MM.1S (cell line): ENCODE data around the gene CERS6.
"Not testable (repeated sequence)": the region's sequence is repeated elsewhere in the genome, so short reads cannot be mapped to it uniquely, and the experiment has no call there.

Experiments
- DNase-seq: peaks from one replicate; pipeline ENCODE4 v3.0.0-alpha.2; 2015
- H2AFZ ChIP-seq: fragments of 300-600 bp; sonication (generic); 2 replicates; pipeline ENCODE4 v1.6.0; 2016; ENCODE audit warnings: antibody characterized with exemption, low read length
- H3F3A ChIP-seq: fragments of 300-600 bp; sonication (generic); 2 replicates; pipeline ENCODE4 v1.6.1; 2016; ENCODE audit warnings: mild to moderate bottlenecking, antibody characterized with exemption, low read length, moderate library complexity, mixed read lengths; ENCODE audit not compliant: insufficient read depth
- H3K27ac ChIP-seq: fragments of 300-600 bp; sonication (generic); 2 replicates; pipeline ENCODE4 v1.5.1; 2016; ENCODE audit warnings: mild to moderate bottlenecking, low read length
- H3K27me3 ChIP-seq: fragments of 300-600 bp; sonication (generic); replicated peaks from 2 replicates; pipeline ENCODE4 v1.6.0; 2016; ENCODE audit warnings: low read length; ENCODE audit not compliant: insufficient read depth
- H3K36me3 ChIP-seq: fragments of 300-600 bp; sonication (generic); replicated peaks from 2 replicates; pipeline ENCODE4 v1.6.1; 2016; ENCODE audit warnings: mild to moderate bottlenecking, low read length, mixed read lengths; ENCODE audit not compliant: insufficient read depth
- H3K4me1 ChIP-seq: fragments of 300-600 bp; sonication (generic); 2 replicates; pipeline ENCODE4 v1.6.1; 2016; ENCODE audit warnings: low read length, mixed read lengths
- H3K4me2 ChIP-seq: fragments of 300-600 bp; sonication (generic); 2 replicates; pipeline ENCODE4 v1.6.0; 2016; ENCODE audit warnings: low read depth, low read length
- H3K4me3 ChIP-seq: fragments of 300-600 bp; sonication (generic); 2 replicates; pipeline ENCODE4 v1.5.1; 2016; ENCODE audit warnings: low read length, mixed read lengths
- H3K79me2 ChIP-seq: fragments of 300-600 bp; sonication (generic); 2 replicates; pipeline ENCODE4 v1.6.1; 2016; ENCODE audit warnings: mixed run types, low read length, mixed read lengths
- H3K9ac ChIP-seq: fragments of 300-600 bp; sonication (generic); 2 replicates; pipeline ENCODE4 v1.6.1; 2016; ENCODE audit warnings: low read length, mixed read lengths
- H3K9me2 ChIP-seq: fragments of 300-600 bp; sonication (generic); replicated peaks from 2 replicates; pipeline ENCODE4 v1.6.1; 2016; ENCODE audit warnings: mild to moderate bottlenecking, low read length, mixed read lengths; ENCODE audit not compliant: insufficient read depth
- H3K9me3 ChIP-seq: fragments of 300-600 bp; sonication (generic); replicated peaks from 2 replicates; pipeline ENCODE4 v1.6.1; 2016; ENCODE audit warnings: mild to moderate bottlenecking, low read length, mixed read lengths; ENCODE audit not compliant: insufficient read depth
- H4K20me1 ChIP-seq: fragments of 300-600 bp; sonication (generic); 2 replicates; pipeline ENCODE4 v1.6.1; 2016; ENCODE audit warnings: mild to moderate bottlenecking, low read length, moderate library complexity, mixed read lengths; ENCODE audit not compliant: insufficient read depth
- EZH2 ChIP-seq: fragments of 300-600 bp; sonication (generic); optimal IDR thresholded peaks from 2 replicates; pipeline ENCODE3; 2017; ENCODE audit warnings: low read depth, mild to moderate bottlenecking, antibody characterized with exemption, low read length, mixed read lengths
- EZH2phosphoT487 ChIP-seq: fragments of 300-600 bp; sonication (generic); IDR thresholded peaks from 2 replicates; pipeline ENCODE4 v1.6.1; 2018; ENCODE audit warnings: antibody characterized with exemption, low read length
- TF ChIP-seq, protein P1 (sequence below): fragments of 300-600 bp; sonication (generic); IDR thresholded peaks from 2 replicates; pipeline ENCODE4 v1.5.1; 2016; ENCODE audit warnings: antibody characterized with exemption, low read length, mixed read lengths

The CERS6 gene

GRCh38 chr2:168765401-168765800 lies 309.3 kb downstream of the CERS6 start:
- TF ChIP-seq EZH2phosphoT487 (no peak), EZH2 (no peak)
- TF ChIP-seq, protein P1, sequence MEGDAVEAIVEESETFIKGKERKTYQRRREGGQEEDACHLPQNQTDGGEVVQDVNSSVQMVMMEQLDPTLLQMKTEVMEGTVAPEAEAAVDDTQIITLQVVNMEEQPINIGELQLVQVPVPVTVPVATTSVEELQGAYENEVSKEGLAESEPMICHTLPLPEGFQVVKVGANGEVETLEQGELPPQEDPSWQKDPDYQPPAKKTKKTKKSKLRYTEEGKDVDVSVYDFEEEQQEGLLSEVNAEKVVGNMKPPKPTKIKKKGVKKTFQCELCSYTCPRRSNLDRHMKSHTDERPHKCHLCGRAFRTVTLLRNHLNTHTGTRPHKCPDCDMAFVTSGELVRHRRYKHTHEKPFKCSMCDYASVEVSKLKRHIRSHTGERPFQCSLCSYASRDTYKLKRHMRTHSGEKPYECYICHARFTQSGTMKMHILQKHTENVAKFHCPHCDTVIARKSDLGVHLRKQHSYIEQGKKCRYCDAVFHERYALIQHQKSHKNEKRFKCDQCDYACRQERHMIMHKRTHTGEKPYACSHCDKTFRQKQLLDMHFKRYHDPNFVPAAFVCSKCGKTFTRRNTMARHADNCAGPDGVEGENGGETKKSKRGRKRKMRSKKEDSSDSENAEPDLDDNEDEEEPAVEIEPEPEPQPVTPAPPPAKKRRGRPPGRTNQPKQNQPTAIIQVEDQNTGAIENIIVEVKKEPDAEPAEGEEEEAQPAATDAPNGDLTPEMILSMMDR = no peak
- Histone ChIP-seq H4K20me1 (no peaks in the 10 kb centered on the region), H3K9ac (no peak overlapping the region), H3K36me3 (no peaks in the 10 kb centered on the region), H3K27ac (no peak overlapping the region), H3K4me3 (no peak overlapping the region), H3K9me2 (no peaks in the 10 kb centered on the region), H3K4me1 (no peaks in the 10 kb centered on the region), H3K79me2 (no peaks in the 10 kb centered on the region), H3K9me3 (no peaks in the 10 kb centered on the region), H2AFZ (no peak overlapping the region), H3K27me3 (no peaks in the 10 kb centered on the region), H3F3A (no peaks in the 10 kb centered on the region), H3K4me2 (no peak overlapping the region)
- no peak for DNase-seq

DNA sequence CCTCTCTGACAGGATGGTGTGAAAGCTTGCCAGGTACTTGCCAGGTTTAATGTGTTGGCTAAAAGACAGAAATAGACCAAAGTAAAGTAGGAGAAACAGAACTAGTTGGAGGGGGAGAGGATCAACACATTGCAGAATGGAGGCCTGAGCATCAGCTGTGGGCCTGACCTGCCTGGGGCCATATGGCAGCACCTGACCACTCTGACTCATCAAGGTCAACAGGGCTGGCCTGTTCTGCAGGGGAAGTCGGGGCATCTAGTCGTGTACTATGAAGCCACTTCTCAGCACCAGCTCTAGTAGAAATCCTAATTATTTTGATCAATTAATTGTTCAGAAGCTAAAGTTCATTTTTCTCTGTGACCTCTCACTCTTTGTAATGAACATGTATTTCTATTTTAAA lies 310.5 kb downstream of the CERS6 start:
- Histone ChIP-seq H3K9ac (no peak overlapping the region), H3K4me3 (no peak overlapping the region), H4K20me1 (no peaks in the 10 kb centered on the region), H3K9me2 (no peaks in the 10 kb centered on the region), H3K4me2 (no peak overlapping the region), H3F3A (no peaks in the 10 kb centered on the region), H3K4me1 (no peaks in the 10 kb centered on the region), H3K27me3 (no peaks in the 10 kb centered on the region), H3K9me3 (no peaks in the 10 kb centered on the region), H2AFZ (no peak overlapping the region), H3K27ac (no peak overlapping the region), H3K36me3 (no peaks in the 10 kb centered on the region), H3K79me2 (no peaks in the 10 kb centered on the region)
- no peak for TF ChIP-seq EZH2
- TF ChIP-seq EZH2phosphoT487 = no peak
- TF ChIP-seq, protein P1 = no peak
- DNase-seq = no peak

- H3K4me2 ChIP-seq = no peak overlapping the region
- no peaks in the 10 kb centered on the region for H3K79me2 ChIP-seq
- no peaks in the 10 kb centered on the region for H3K36me3 ChIP-seq
- no peak for DNase-seq
- no peaks in the 10 kb centered on the region for H4K20me1 ChIP-seq
- H3K27ac ChIP-seq = no peak overlapping the region
- no peak overlapping the region for H3K4me3 ChIP-seq
- H3F3A ChIP-seq = no peaks in the 10 kb centered on the region
- no peaks in the 10 kb centered on the region for H3K4me1 ChIP-seq
- no peaks in the 10 kb centered on the region for H3K9me3 ChIP-seq
- no peak for TF ChIP-seq EZH2
- TF ChIP-seq, protein P1 = no peak
- TF ChIP-seq EZH2phosphoT487 = no peak
- no peak overlapping the region for H3K9ac ChIP-seq
- H2AFZ ChIP-seq = no peak overlapping the region
- no peaks in the 10 kb centered on the region for H3K9me2 ChIP-seq
- H3K27me3 ChIP-seq = no peaks in the 10 kb centered on the region
Observed at GRCh38 chr2:168767258-168767657, 311.2 kb downstream of the CERS6 start.

DNA sequence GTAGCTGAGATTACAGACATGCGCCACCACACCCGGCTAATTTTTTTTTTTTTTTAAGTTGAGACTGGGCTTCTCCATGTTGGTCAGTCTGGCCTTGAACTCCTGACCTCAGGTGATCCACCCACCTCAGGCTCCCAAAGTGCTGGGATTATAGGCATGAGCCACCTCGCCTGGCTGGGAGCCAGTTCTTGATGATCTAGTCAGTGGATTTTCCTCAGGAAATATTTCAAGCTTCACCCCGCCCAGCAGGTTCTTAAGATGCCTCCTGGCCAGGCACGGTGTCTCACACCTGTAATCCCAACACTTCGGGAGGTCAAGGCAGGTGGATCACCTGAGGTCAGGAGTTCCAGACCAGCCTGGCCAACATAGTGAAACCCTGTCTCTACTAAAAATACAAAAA lies 312.3 kb downstream of the CERS6 start:
- not testable (repeated sequence) for H3K9me3 ChIP-seq, H3K79me2 ChIP-seq, H3K4me1 ChIP-seq, DNase-seq, H3K27ac ChIP-seq, H3K9ac ChIP-seq, H3K9me2 ChIP-seq, H3K36me3 ChIP-seq, H2AFZ ChIP-seq, H4K20me1 ChIP-seq, H3K4me2 ChIP-seq, H3K4me3 ChIP-seq, H3K27me3 ChIP-seq, H3F3A ChIP-seq
